Measurements from ENCODE around the gene GTSE1. TPM values are rescaled to one million over a fixed set of nuclear protein-coding genes. Genes with fewer than 3 reads are reported as not detected.

Gene GTSE1
- total RNA-seq, 2 experiments from 2014 or later, result 39.4 to 41.4 TPM

DNA sequence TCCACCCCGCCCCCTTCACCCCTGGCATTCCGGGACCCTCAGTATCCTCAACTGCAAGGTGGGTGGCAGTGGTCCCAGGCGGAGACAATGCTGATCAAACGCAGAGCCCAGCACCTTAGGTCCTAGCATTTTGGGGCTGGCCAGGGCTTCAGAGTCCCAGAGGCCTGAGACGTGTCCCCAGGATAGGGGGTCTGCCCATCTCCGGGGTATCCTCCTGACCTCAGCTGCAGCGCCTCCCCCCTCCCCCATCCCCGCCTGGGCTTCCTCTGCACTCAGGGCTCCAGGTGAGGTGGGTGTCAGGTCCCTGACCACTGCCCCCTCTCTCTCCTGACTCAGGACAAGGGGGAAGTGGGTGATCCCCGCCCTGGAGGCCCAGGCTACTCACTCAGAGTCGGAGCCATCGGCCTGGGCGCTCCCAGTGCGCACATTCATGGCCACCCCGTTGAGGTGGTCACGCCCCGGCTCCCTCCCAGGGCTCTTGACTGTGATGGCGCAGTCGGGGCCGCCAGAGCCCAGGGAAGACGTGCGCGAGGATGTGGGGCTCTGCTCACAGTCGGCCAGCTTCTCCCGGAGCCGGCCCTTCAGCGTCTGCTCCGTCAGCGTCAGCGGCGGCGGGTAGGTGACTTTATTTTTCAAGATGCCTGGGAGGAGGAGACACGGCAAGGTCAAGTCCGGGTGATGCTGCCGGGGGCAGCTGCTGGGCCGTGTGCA, 67.1 kb downstream of the GTSE1 start:
- DNase-seq, result no peak

DNA sequence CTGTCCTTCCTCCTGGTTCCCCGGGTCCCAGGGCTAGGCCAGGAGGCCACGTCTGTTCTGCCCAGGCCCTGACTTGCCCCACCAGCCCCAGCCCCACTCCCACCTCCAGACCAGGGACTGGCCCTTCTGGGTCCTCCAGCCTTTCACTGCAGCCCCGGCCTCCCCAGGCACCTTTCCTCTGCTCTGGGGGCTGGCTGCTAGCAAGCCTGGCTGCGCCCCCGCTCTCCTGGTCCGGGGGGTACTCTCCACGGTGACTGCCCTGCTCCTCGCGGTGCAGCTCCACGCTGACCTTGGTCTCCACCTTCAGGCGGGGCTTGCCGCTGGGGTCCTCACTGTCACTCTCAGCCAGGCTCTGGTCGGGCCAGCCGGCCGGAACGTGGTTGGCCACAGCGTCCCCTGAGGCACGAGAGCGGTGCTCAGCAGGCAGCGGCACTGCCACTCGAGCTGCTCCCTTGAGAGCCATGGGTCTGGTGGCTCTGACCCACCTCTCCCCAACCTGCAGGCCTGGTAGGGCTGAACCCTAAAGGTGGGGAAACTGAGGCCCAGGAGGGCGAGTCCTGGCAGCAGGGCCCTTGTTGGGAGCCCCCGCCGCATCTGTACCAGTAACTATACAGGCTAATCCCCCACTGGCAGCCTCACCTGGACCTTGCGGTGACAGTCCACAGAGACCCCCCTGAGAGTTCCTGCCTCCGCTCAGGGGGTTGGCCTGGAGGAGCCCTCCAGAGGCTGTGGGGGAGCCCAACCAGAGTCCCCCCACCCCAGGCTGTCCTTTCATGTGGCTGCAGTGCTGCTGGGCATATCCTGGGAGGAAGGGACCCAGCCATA, 67.9 kb downstream of the GTSE1 start:
- TF ChIP-seq, protein P1, sequence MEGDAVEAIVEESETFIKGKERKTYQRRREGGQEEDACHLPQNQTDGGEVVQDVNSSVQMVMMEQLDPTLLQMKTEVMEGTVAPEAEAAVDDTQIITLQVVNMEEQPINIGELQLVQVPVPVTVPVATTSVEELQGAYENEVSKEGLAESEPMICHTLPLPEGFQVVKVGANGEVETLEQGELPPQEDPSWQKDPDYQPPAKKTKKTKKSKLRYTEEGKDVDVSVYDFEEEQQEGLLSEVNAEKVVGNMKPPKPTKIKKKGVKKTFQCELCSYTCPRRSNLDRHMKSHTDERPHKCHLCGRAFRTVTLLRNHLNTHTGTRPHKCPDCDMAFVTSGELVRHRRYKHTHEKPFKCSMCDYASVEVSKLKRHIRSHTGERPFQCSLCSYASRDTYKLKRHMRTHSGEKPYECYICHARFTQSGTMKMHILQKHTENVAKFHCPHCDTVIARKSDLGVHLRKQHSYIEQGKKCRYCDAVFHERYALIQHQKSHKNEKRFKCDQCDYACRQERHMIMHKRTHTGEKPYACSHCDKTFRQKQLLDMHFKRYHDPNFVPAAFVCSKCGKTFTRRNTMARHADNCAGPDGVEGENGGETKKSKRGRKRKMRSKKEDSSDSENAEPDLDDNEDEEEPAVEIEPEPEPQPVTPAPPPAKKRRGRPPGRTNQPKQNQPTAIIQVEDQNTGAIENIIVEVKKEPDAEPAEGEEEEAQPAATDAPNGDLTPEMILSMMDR (IDR thresholded peaks at IDR 0.05), result no peak
- ATAC-seq (no peak), DNase-seq (no peak)
- H3K4me1 Mint-ChIP-seq (ENCODE audit: low read depth), result peaks cover 2% of the 10 kb centered on the region
- intact Hi-C loops (cut with micrococcal nuclease), result no loop called here
- ChIA-PET POLR2A (no interaction called here), CTCF (no interaction called here)
- H3K4me3 Mint-ChIP-seq, result no peak overlapping the region
- peaks cover 2% of the 10 kb centered on the region for H3K27me3 Mint-ChIP-seq
- peaks cover 5% of the 10 kb centered on the region for H3K9me3 Mint-ChIP-seq
- no peak overlapping the region for H3K27ac Mint-ChIP-seq
- H3K36me3 Mint-ChIP-seq (ENCODE audit: low read depth), result peaks cover 7% of the 10 kb centered on the region

More for the DNA sequence above, 67.1 kb downstream of the GTSE1 start:
- ATAC-seq, result no peak
- no peak overlapping the region for H3K27ac Mint-ChIP-seq
- ChIA-PET CTCF (no interaction called here), POLR2A (no interaction called here)
- H3K9me3 Mint-ChIP-seq, result peaks cover 5% of the 10 kb centered on the region
- TF ChIP-seq, protein P1 (IDR thresholded peaks at IDR 0.05), result no peak
- H3K4me1 Mint-ChIP-seq (ENCODE audit: low read depth), result peaks cover 2% of the 10 kb centered on the region
- intact Hi-C loops (cut with micrococcal nuclease), result no loop called here
- H3K36me3 Mint-ChIP-seq (ENCODE audit: low read depth), result peaks cover 14% of the 10 kb centered on the region
- H3K27me3 Mint-ChIP-seq, result peaks cover 2% of the 10 kb centered on the region
- H3K4me3 Mint-ChIP-seq, result no peak overlapping the region

DNA sequence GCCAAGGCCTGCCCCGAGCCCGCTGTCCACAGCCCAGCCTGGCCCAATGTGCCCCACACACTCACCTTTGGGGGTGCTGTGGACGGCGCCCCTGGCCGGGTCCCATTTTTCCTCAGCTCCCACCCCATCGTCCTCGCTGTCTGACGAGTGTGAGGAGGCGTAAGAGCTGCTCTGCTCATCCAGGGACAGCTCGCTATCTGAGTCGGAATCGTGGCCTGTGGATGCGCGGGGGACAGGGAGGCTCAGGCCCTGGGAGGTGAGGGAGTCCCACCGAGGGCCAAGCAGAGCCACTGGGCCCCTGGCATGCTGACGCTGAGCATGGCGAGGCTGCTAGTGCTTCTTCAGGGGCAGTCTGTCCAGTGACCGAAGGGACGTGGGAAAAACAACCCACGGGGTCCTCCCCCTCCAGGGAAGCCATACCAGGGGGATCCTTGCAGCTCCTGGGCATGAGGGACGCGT, 68.5 kb downstream of the GTSE1 start:
- H3K4me3 Mint-ChIP-seq, result no peak overlapping the region
- no peak overlapping the region for H3K27ac Mint-ChIP-seq
- ATAC-seq (no peak), DNase-seq (no peak)
- ChIA-PET POLR2A (no interaction called here), CTCF (no interaction called here)
- intact Hi-C loops (cut with micrococcal nuclease), result no loop called here
- H3K4me1 Mint-ChIP-seq (ENCODE audit: low read depth), result peaks cover 6% of the 10 kb centered on the region
- H3K9me3 Mint-ChIP-seq, result peaks cover 3% of the 10 kb centered on the region
- peaks cover 2% of the 10 kb centered on the region for H3K36me3 Mint-ChIP-seq (ENCODE audit: low read depth)
- peaks cover 2% of the 10 kb centered on the region for H3K27me3 Mint-ChIP-seq
- TF ChIP-seq, protein P1 (IDR thresholded peaks at IDR 0.05), result no peak

DNA sequence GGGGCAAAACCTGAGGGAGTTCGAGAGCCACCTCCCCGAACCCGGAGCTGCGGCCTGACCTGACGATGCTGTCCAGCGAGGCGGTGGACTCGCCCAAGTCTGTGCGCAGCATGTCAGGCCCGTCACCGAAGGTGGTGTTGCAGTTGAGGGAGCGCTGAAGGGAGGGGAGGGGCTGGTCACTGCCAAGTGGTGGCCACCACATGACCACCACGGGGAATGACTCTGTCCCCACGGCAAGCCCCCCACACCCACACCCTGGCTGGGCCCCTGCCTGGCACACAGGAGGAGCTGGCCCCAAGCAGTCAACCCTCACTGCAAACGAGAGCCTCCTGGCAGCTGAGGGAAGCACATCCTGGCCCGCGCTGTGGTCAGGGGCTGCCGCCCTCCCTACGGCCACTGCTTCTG, 69.7 kb downstream of the GTSE1 start:
- Mint-ChIP-seq H3K36me3 (ENCODE audit: low read depth) (no peaks in the 10 kb centered on the region), H3K4me1 (ENCODE audit: low read depth) (peaks cover 14% of the 10 kb centered on the region), H3K27ac (no peak overlapping the region), H3K27me3 (peaks cover 2% of the 10 kb centered on the region), H3K4me3 (no peak overlapping the region), H3K9me3 (no peaks in the 10 kb centered on the region)
- no peak for ATAC-seq
- TF ChIP-seq, protein P1 (IDR thresholded peaks at IDR 0.05), result no peak
- POLR2A ChIA-PET, result no interaction called here
- DNase-seq, result no peak
- intact Hi-C loops (cut with micrococcal nuclease), result loop anchor here (2.0 kb wide), 1 partner anchor 176 kb away; no protein-coding TSS in a partner anchor
- CTCF ChIA-PET, result interaction anchor here (2.9 kb wide), 1 partner anchor 175 kb away, joined by 46 read pairs; no protein-coding TSS in a partner anchor

All from activated CD8-positive, alpha-beta T cell treated with anti-CD3 and anti-CD28 coated beads for 36 hours (primary cell).